Uterus (tissue), 2 donors: Measurements from ENCODE around the gene PHYH.

Experiments used
- CTCF ChIP-seq, 4 experiments: fragments of 200-600 bp in 2 of 4; fragments of 450-650 bp in 2 of 4; sonication (generic) in 2 of 4; IDR thresholded peaks; one replicate each; pipeline ENCODE4 v1.5.1; 2016 to 2019; ENCODE audit warnings: antibody characterized with exemption in 4 of 4, mild to moderate bottlenecking in 2 of 4, moderate library complexity in 1 of 4
- POLR2A ChIP-seq, 2 donors: fragments of 450-650 bp; IDR thresholded peaks; one replicate each; pipeline ENCODE4 v1.6.1; 2016; ENCODE audit warnings: antibody characterized with exemption in 2 of 2, mild to moderate bottlenecking in 1 of 2, moderate library complexity in 1 of 2

- TF ChIP-seq CTCF (IDR thresholded peaks at IDR 0.05), result no peak
- no peak for TF ChIP-seq POLR2A (IDR thresholded peaks at IDR 0.05)
Observed at GRCh38 chr10:13306103-13306502, 6.2 kb upstream of the PHYH start.
